Sciatic nerve (tissue), 2 donors: ENCODE measurements around the gene IFTAP. TPM values are rescaled to one million over a fixed set of nuclear protein-coding genes. Genes with fewer than 3 reads are reported as not detected.
"Not testable (repeated sequence)": the region's sequence is repeated elsewhere in the genome, so short reads cannot be mapped to it uniquely, and the experiment has no call there.

ENCODE experiments used
- ATAC-seq: fragments of 200-7000 bp; cut with Tn5 transposase; one replicate; pipeline ENCODE4 v1.9.1; 2020; ENCODE audit warnings: mild to moderate bottlenecking, moderate library complexity
- DNase-seq: peaks from one replicate; pipeline ENCODE4 v3.0.0-alpha.2; 2020; ENCODE audit warnings: low spot score
- intact Hi-C: fragments of 100-400 bp; cut with DNase I; formaldehyde crosslinking; loops from one replicate; pipeline ENCODE4 v1.14.2; 2022
- total RNA-seq: library from RNA; stranded (reverse); fragmentation: NEBNext Ultra II Directional; extraction: Animal tissue kit (Norgen Biotek cat#: 25700); gene quantifications from one replicate; pipeline ENCODE4 v1.2.1, GENCODE V29; 2021
- donor health status: DM: no; HTN: no; CAD: no.
- donor health status: DM: no; HTN: no; CAD: no.

IFTAP gene, protein sequence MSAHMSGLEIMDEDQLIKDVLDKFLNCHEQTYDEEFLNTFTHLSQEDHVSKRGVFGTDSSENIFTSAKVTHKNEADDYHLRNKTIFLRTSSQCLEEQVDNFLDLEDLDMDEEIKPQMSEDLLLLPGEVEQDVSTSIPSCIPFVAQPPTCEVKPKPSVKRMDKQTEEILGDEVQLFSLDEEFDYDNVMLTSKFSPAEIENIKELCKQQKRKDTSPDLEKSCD
- 21.0 TPM for total RNA-seq

DNA sequence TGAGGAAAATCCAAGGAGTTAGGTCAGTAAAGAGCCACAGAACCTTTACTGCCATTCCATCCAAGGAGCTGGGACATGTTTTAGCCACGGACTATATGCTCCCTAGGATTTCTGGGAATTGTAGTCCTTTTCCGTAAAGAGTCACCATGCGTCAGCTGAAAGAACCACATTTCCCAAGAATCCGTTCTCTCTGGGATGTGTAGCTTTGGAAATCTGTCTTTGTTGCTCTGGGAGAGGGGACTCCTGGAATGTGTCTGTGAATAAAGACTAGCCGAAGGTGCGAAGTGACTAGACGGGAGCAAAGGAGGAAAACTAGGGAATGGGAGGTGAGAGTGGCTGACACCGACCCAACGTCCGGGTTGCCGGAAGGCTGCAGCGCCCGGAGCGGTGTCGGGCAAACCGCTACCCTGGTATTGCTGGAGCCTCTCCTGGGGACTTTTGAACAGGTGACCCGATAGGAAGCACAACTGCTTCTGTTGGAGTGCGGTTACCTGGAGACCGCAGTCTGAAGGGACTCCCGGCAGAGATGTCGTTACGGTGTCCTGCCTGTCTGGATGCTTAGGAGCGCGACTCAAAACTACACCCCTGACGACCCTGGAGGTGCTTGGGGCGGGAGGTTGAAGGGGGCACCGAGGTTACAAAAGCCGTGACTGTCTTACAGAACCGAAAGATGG lies at the start of gene IFTAP:
Gene IFTAP, plus strand, starts transcription at position 187 of the 674 bp plus-strand sequence. CDS start 15,602 bp downstream, outside the sequence.
- no peak for DNase-seq
- intact Hi-C loops = no loop called here
- peak; percentile 100 for ATAC-seq

DNA sequence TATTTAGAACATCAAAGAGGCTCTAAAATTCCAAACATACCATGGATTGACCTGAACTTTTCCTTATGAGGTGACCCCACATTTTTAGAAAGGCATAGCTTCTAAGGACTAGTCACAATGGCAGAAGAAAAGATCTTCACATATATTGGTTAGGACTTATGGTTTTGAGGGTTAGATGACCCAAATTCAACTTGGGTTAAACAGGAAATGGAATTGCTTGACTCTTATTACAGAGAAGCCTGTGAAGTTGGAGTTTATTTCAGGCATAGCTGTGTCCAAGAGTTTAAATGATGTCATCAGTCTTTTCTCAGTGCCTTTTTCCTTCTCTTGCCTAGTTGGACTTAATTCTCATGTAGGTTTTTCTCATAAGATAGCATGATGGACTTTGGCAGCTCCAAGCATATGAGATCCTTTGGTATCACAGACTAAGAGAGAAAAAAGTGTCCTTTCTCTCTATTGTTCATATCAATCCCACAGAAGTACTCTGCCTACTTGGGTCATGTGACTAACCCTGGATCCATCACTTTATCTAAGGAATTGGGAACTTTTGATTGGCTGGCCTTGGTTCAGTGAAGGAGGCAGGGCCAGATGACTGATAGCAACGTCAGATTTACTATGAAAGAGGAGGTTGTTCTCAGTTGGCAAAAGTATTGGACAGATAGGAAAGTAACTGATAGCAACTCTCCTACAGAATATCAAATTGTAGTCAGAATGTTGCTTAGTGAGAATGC lies 43.8 kb upstream of the IFTAP start:
- no peak for ATAC-seq
- DNase-seq = no peak
- intact Hi-C loops = no loop called here

DNA sequence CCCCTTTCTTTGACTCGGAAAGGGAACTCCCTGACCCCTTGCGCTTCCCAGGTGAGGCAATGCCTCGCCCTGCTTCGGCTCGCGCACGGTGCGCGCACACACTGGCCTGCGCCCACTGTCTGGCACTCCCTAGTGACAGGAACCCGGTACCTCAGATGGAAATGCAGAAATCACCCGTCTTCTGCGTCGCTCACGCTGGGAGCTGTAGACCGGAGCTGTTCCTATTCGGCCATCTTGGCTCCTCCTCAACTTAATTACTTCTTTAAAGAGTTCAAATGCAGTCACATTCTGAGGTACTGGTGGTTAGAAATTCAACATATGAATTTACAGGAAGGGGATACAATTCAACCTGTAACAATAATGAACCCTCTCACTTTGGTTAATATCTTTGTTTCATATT lies 36.9 kb upstream of the IFTAP start:
- intact Hi-C loops, ATAC-seq, DNase-seq: not testable (repeated sequence)

DNA sequence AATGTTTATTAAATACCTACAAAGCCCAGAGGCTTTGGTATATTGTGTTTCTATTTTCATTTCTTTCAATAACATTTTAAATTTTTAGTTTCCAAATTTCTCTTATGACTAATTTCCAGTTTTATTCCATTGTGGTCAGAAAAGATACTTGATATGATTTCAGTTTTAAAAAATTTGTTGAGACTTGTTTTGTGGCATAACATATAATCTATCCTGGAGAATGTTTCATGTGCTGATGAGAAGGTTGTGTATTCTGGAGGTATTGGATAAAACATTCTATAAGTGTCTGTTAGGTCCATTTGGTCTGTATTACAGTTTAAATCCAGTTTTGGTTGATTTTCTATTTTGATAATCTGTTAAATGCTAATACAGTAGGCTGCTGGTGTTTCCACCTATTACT lies 36.3 kb upstream of the IFTAP start:
- intact Hi-C loops = no loop called here
- ATAC-seq (no peak), DNase-seq (no peak)

DNA sequence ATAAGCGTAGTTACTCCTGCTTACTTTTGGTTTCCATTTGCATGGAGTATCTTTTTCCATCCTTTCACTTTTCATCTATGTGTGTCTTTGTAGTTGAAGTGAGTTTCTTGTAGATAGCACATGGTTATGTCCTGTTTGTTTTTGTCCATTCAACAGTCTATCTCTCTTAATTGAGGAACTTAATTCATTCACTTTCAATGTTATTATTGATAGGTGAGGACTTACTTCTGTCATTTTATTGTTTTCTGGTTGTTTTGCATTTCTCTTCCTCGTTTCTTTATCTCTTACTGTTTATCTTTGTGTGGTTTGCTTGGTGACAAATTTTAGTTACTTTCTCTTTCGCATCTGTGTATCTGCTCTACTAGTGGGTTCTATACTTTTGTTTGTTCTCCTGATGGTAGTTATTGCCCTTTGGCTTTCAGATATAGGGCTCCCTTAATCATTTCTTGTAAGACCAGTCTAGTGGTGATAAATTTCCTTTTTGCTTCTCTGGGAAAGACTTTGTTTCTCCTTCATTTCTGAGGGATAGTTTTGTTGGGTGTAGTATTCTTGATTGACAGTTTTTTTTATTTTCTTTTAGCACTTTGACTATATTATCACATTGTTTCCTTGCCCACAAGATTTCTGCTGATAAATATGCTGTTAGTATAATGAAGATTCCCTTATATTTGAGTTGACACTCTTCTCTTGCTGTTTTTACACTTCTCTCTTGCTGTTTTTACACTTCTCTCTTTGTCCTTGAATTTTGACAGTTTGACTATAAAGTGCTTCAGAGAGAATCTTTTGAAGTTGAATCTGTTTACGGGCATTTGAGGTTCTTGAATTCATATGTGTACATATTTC lies 35.5 kb upstream of the IFTAP start:
- intact Hi-C loops = no loop called here
- DNase-seq (no peak), ATAC-seq (no peak)

DNA sequence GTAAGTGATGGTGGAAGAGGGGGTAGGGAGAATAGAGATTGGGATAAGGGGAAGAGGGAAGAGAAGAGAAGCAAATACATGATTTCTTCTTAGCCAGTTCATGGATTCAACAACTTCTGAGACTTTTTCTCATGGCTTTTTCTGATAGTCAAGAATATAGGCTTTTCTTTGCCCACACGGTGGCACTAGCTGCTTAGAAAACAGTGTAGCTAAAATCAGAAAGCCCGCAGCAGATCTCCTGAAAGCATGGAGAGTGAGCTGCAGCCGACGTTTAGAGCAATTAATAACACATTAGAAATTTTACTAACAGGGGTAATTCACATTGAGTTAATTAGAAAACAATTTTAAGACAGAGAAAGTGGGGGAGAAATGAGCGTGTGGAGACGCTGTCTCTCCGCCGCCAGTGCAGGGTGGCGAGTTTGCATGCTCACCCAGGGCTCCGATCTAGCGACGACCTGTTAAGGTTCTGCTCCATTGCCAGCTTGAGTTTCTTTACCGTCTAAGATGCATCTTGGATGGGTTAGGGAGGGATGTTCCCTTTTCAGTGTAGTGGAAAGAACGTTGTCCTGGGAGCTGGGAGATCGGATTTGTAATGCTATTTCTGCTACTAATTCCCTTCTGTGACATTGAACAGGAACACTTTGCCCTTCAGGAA lies 29.8 kb upstream of the IFTAP start:
- ATAC-seq = peak; percentile 73
- DNase-seq = peak; percentile 63
- intact Hi-C loops = loop anchor here (5.0 to 10.0 kb wide), 2 partner anchors 108 to 180 kb away; no protein-coding TSS in a partner anchor

DNA sequence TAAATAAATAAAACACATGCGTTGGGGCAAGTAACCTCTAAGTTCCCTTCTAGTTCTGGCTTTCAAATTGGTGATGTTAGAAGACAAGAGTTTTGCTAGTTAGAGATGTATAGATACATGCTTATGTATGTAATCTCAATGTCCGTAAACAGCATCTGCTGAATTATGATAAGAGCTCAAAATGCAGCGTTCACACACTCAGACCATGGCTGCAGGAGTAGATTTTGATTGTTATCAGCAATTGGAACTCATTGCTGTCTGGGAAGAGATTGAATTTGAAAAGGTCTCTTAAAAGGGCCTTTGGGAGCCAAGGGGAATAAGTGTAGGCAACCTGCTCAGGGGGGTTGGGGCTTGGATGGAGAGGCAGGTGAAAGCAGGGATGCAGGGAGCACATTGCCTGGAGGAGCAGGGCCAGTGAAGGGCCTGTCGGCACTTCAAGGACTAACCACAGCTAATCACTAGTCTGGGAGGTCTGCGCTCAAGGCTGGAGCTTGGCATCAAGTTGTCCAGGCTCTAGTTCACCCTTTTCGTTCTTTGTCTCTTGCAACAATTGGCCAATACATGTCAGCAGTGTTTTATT lies 29.2 kb upstream of the IFTAP start:
- intact Hi-C loops = loop anchor here (10.0 kb wide), 1 partner anchor 180 kb away; no protein-coding TSS in a partner anchor
- DNase-seq (no peak), ATAC-seq (no peak)

DNA sequence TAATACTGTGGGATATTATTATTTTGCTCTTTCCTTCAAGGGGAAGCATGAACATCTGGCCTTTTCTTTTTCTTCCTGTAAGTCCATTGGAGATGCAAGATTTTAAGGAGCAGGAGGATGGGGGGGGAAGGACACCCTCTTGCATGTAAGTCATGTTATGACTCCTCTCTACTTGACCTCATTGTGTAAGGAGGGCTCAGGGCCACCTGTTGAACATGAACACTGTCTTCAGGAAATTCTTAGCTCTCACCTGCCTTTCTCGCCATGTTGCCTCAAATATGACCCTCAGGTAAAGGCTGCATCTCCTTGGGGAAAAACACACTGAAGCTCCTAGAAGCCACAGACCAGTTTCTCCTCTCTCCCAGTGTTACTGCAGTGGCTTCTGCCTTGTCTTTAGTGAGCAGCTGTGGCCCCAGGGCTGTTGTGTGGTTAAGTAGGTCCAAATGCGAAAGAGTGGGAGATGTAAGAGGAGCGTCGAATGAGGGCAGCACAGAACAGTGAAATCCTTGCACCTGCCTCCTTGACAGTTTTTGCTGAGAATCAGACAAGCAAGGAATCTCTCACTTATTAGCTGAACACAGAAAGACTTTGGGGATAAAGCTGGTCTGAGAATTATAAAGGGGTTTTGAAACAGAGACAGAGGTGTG lies 27.8 kb upstream of the IFTAP start:
- DNase-seq (no peak), ATAC-seq (no peak)
- intact Hi-C loops = loop anchor here (10.0 kb wide), 1 partner anchor 178 kb away; no protein-coding TSS in a partner anchor

DNA sequence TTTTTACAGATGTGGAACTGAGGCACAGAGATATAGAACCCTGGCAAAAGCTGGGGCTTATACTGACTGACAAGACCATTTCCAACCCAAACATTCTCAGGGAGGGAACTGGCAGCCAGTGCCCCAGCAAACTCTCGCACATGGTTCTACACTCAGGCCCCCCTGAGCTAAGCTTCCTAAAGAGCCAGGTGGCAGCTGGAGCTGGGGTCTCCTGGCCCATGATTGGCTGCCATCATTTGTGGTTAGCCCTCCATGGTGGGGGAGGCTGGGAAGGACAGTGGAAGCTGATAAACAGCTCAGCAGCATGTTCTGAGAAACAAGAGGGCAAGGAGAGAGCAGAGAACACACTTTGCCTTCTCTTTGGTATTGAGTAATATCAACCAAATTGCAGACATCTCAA lies 26.6 kb upstream of the IFTAP start, which contains the start of gene RAG1:
Gene RAG1, plus strand, starts transcription at position 314 of the 400 bp plus-strand sequence. CDS start 5,298 bp downstream, outside the sequence.
- no peak for DNase-seq

DNA sequence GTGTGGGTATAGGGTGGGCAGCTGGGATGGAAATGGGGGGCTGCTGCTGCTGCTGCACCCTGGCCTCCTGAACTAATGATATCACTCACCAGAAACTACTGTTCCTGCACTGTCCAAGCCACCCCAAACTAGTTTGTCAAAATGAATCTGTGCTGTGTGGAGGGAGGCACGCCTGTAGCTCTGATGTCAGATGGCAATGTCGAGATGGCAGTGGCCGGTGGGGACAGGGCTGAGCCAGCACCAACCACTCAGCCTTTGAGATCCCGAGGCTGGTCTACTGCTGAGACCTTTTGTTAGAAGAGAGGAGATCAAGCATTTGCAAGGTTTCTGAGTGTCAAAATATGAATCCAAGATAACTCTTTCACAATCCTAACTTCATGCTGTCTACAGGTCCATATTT lies 25.2 kb upstream of the IFTAP start:
- no peak for ATAC-seq
- no peak for DNase-seq
- intact Hi-C loops = loop anchor here (10.0 kb wide), 1 partner anchor 176 kb away; no protein-coding TSS in a partner anchor

More for the DNA sequence above, 26.6 kb upstream of the IFTAP start, which contains the start of gene RAG1:
- intact Hi-C loops = loop anchor here (10.0 kb wide), 1 partner anchor 177 kb away; no protein-coding TSS in a partner anchor
- no peak for ATAC-seq

DNA sequence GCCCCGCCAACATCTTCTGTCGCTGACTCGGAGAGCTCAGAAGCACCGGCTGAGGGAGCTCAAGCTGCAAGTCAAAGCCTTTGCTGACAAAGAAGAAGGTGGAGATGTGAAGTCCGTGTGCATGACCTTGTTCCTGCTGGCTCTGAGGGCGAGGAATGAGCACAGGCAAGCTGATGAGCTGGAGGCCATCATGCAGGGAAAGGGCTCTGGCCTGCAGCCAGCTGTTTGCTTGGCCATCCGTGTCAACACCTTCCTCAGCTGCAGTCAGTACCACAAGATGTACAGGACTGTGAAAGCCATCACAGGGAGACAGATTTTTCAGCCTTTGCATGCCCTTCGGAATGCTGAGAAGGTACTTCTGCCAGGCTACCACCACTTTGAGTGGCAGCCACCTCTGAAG lies 19.8 kb upstream of the IFTAP start:
- DNase-seq (no peak), ATAC-seq (no peak)
- intact Hi-C loops = no loop called here

DNA sequence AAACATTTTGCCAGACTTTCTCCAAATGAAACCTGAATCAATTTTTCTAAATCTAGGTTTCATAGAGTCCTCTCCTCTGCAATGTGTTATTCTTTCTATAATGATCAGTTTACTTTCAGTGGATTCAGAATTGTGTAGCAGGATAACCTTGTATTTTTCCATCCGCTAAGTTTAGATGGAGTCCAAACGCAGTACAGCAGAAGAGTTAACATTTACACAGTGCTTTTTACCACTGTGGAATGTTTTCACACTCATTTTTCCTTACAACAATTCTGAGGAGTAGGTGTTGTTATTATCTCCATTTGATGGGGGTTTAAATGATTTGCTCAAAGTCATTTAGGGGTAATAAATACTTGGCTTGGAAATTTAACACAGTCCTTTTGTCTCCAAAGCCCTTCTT lies 16.9 kb upstream of the IFTAP start:
- DNase-seq (no peak), ATAC-seq (no peak)
- intact Hi-C loops = no loop called here

DNA sequence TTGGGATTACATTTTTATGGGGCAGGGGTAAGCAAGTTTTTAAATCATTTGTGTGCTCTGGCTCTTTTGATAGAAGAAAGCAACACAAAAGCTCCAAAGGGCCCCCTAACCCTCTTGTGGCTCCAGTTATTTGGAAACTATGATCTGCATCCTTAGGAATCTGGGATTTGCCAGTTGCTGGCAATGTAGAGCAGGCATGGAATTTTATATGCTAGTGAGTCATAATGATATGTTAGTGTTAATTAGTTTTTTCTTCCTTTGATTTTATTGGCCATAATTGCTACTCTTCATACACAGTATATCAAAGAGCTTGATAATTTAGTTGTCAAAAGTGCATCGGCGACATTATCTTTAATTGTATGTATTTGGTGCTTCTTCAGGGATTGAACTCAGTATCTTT lies 16.4 kb upstream of the IFTAP start:
- intact Hi-C loops = no loop called here
- DNase-seq = no peak

DNA sequence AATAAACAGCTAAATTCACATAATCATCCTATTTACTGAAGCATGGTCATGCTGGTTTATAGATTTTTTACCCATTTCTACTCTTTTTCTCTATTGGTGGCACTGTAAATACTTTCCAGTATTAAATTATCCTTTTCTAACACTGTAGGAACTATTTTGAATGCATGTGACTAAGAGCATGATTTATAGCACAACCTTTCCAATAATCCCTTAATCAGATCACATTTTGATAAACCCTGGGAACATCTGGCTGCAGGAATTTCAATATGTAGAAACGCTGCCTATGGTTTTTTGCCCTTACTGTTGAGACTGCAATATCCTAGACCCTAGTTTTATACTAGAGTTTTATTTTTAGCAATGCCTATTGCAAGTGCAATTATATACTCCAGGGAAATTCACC lies 15.8 kb upstream of the IFTAP start:
- intact Hi-C loops = no loop called here
- DNase-seq (no peak), ATAC-seq (no peak)

More for the DNA sequence above, 16.4 kb upstream of the IFTAP start:
- ATAC-seq = no peak

DNA sequence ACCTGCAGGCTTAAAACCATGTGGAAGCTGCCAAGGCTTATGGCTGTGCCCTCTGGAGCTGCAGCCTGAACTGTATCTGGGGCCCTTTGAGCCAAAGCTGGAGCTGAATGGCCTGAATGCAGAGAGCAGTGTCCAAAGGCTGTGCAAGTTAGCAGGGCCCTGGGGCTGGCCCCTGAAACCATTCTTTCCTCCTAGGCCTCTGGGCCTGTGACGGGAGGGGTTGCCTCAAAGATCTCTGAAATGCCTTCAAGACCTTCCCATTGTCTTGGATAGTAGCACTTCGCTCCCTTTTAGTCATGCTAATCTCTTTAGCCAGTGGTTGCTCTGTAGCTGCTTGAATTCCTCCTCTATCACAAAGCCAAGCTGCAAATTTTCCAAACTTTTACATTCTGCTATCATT lies 12.8 kb upstream of the IFTAP start:
- ATAC-seq (no peak), DNase-seq (no peak)
- intact Hi-C loops = no loop called here

DNA sequence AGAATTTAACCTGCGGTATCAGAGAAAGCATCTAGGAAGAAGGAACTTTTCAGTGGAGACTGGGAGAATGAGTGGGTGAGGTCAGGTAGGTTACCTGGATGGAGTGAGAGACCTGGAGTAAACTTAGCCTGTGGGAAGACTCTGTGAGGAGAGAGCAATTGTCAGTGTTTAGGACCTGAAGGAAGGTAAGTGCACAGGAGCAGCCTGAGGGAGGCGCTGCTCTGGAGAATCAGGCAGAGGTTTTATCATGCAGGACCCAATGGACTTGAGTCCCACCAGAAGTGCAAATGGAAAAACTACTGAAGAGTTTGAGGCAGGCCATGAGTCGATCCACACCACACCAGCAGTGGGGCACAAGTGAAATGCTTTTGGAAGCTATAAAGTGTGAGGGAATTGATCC lies 10.6 kb upstream of the IFTAP start:
- DNase-seq (no peak), ATAC-seq (no peak)
- intact Hi-C loops = no loop called here

DNA sequence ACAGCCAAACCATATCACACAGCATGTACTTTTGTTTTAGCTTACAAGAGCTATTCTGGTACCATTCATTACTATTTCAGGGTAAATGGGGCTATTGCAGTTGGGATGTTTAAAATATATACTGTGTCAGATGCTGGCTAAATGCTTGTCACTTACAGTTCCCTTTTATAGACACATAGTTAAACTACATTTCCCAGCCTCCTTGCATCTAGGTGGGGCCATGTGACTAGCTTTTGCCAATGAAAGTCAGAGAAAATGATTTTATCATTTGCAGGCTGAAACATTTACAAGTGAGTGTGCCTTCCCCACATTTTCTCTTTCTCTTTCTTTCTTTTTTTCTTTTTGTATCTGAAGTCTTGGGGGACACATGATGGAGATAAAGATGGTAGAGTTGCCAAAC lies 7.8 kb upstream of the IFTAP start:
- intact Hi-C loops = no loop called here
- DNase-seq = no peak
- ATAC-seq = no peak

DNA sequence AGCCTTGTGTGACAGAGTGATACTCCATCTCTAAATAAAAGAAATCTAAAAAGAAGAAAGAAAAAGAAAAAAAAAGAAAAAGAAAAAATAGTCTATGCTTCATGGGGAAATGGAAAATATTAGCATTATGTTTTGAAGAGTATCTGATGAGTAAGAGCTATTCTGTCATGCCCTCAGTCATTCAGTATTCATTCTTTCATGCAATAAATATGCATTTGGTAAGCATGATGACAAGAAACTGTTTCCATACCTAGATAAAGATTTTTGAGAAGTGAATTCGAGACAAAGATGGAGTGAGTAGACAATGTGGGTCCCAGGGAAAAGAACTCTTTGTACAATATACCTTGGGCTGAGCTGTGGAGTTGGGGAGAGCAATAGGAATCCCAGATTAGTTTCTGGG lies 6.2 kb upstream of the IFTAP start:
- intact Hi-C loops = no loop called here
- ATAC-seq (no peak), DNase-seq (no peak)
